Activated naive CD4-positive, alpha-beta T cell treated with Interleukin-2 at 50 U/mL for 16 hours (primary cell): ENCODE data around the gene SIM2.

Experiments
- DNase-seq: peaks from one replicate; pipeline ENCODE4 v3.0.0-alpha.2; 2020

SIM2 gene

GRCh38 chr21:36719614-36720013 lies 20.7 kb downstream of the SIM2 start:
- DNase-seq: no peak

DNA sequence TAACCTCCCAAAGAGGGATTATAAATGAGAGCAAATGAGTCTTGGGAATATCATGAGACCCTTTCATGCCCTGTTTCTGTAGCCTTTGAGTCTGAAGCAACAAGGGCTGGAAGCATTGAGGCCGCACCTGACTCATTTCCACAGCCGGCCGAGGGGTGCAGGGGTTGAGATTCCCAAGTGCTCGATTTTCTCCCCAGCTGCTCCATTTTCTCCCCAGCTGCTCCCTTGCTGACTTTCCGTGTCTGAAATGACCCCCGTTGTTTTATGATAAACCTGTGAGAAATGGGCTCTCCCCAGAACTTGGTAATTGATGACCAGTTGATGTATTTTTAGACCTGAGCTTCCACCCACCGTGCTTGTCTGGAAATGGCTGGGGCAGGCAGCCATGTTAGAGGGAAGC lies 22.9 kb downstream of the SIM2 start:
- no peak for DNase-seq

DNA sequence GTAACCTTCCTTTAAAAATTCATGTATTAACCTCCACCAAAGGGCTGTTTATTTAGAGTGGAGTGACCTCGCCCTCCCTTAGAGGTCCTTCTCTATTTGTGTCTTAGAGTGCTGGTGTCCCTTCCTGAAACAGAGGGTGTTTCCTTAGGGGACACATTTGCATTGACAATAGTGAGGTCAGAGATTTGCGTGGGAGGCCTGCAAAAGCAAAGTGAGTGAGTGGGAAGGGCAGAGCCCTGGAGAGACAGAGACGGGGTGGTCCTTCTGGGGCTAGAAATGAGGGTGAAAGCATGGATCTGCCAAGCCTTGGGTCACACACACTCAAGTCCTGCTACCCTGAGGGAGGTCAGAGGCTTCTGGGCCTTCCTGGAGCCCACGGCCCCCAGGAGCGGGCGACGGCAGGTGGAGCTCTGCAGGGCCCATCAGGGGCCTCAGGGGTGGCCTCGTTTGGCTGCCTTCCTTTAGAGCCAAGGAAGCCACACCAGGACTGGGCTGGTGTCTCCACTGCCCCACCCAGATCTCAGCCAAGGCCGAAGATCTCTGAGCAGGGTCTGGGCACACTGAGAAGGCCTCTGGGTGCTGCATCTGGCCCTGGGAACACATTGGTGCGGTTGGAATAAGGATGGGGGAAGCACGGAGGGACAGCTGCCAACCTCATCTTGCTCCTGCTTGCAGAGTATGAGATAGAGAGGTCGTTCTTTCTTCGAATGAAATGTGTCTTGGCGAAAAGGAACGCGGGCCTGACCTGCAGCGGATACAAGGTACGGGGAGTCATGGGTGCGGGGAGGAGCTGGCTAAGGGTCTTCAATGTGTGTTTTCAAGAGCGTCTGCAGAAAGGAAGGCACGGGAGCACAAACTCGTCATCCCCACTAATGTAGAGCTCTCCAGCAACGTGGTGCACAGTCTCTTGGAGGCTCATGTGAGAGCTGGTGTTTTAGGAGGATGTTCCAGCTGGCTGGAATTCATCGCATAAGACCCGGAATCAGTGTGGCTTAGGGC lies 23.8 kb downstream of the SIM2 start:
- no peak for DNase-seq

DNA sequence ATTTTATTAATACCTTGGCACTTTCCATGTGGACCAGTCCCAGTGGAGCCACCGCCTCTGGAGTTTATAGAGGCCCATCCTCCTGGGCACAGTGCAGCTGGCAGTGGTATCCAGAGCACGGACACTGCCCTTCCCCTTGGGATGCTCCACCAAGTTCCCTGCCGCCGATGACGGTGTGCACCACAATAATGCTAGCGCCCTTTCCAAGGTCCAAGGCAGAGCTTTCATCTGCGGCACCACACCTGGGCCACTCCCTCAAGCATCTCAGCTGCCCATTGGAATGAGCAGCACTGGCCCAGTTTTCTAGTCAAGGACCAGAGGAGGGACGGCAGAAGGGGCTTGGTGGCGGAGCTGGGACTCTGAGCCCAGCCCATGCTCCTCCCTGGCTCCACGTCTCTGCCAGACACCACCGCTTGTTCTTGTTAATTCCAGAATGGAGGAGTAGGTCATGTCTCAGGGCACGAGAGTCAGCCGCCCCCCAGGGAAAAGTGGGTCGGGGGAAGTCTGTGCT lies 24.5 kb downstream of the SIM2 start:
- no peak for DNase-seq

DNA sequence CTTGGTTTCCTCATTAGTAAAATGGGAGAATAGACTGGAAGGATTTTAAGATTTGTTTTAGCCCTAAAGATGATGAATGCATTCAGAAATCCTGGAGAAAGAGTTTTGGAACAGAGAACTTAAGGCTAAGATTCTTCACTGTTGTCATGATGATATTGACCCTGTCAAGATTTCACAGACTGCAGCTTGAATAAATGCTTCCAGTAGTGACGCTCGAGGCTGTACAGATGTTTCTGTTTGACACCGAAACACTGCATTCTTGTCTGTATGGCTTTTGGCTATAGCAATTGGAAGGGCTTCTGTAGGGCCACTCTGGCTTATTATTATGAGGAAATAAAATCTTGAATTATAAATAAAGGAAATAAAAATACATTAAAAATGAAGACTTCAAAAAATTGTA lies 25.7 kb downstream of the SIM2 start:
- DNase-seq: no peak

- no peak for DNase-seq
Observed at GRCh38 chr21:36725793-36726386, 27.0 kb downstream of the SIM2 start.

GRCh38 chr21:36727866-36728265 lies 29.0 kb downstream of the SIM2 start:
- no peak for DNase-seq

DNA sequence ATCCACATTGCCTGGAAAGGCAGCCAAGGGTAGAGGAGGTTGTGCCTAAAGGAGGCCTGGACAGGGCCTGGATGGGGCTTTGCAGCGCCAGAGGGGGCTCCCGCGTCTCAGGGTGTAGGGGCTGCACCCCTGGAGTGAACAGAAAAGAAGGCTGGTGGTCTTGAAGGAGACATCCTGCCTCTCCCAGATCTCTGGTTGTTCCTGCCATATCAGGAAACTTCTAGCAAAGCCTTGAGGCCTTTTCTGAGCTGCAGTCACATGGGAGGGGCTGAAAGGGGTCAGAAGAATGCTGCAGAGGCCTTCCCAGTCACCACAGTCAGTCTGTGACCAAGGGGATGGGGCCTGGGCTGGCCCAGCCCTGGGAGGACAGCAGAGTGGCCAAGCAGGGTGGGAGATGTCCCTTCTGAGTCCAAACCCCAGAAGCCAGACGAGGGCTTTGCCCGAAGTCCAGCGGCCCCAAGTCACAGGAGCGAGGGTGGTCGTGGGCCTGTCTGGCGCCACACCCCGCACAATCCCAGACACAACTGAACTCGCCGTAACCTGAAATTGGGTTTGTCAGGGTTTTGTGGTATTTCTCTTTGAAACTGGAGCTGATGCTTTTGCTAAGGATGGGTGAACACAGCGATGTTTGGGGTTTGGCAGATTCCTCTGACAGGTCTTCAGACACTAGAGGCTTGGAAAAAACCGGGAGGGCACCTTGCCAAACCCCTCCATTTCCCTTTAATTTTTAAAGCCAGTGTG lies 29.6 kb downstream of the SIM2 start:
- no peak for DNase-seq

GRCh38 chr21:36729310-36729970 lies 30.5 kb downstream of the SIM2 start:
- no peak for DNase-seq

GRCh38 chr21:36730291-36731281 lies 31.7 kb downstream of the SIM2 start:
- no peak for DNase-seq

GRCh38 chr21:36732217-36732616 lies 33.3 kb downstream of the SIM2 start:
- no peak for DNase-seq

- DNase-seq: no peak
Observed at GRCh38 chr21:36732761-36733160, 33.8 kb downstream of the SIM2 start.

GRCh38 chr21:36733857-36734256 lies 34.9 kb downstream of the SIM2 start:
- no peak for DNase-seq

DNA sequence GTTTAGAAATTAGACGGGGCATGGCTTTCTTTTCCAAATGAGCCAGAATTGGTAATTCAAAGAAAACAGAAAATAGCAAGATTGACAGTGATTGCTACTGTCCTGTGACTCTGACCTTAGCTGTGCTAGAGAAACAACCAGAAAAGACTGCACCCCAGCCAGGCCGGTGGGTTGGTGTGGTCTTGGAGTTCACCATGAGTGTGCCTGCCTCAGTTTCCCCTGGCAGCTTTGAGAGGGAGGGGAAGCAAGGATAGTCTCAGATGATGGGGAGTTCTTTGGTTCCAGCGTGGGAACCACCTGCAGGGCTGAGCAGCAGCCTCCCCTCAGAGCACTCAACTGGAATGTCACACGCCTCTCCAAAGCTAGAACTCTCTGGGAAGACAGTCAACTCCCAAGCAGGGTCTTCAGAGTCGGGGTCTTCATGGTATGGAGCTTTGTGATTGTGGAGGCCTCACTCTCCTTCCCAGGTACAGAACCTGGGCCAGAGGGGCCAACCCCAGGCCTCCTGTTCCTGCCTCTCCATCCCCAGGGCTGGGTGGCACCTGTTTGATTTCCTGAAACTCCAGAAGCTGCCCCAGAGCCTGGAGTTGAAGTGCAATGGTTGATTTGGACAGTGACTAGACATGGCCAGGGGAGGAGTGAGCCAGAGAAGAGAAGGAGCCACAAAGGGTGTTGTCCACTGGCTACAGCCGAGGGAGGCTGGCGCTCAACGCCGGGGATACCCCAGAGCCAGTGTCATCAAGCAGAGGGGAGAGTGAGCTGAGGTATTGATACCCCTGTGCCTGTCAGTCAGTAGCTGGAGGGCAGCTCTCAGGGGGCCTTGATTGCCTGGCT lies 35.7 kb downstream of the SIM2 start:
- no peak for DNase-seq

DNA sequence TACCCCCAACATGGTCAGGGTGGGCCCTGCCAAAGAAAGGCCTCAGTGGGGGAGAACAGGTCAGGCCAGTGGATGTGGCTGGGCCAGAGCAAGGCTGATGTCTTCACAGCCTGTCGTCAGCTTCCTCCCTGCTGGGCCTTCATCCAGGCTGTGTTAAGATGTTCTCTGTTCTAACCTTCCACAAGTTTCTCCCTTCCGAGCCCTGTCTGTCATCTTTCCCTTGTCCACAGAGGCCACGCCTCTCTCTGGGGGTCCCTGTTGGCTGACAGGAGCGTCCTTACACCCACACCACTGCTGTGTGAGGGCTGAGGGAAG lies 36.2 kb downstream of the SIM2 start:
- DNase-seq: no peak

GRCh38 chr21:36735724-36736320 lies 36.9 kb downstream of the SIM2 start:
- no peak for DNase-seq

DNA sequence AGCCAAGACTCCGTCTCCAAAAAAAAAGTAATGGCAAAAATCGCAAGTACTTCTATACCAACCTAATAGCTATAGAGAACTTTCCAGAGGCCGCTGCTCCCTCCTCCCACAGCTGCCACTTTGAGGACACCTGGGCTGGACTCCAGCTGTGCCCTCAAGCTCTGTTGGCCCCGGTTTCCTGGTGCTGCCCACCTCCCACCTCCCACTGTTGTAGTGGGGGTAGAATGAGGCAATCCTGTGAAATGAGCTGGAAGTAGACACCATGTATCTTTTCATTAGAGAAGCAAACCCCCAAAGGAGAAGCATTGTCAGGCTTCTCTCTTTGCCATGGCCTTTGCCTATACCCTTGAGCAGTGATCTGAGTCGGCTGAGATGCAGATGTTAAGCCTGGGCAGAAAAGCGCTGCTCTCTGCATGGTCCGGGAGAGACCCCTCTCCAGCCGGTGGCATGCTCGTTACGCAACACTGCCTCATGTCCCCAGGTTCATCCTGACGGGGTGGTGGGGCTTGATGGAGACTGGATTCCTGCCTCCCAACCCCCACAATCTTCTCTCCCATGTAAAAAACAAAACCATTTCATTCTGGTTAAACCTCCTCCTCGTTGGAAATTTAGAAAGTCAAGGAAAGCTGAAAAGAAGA lies 39.7 kb downstream of the SIM2 start:
- DNase-seq: no peak

- no peak for DNase-seq
Observed at GRCh38 chr21:36741506-36741905, 42.6 kb downstream of the SIM2 start.

GRCh38 chr21:36743008-36743407 lies 44.1 kb downstream of the SIM2 start:
- DNase-seq: no peak

DNA sequence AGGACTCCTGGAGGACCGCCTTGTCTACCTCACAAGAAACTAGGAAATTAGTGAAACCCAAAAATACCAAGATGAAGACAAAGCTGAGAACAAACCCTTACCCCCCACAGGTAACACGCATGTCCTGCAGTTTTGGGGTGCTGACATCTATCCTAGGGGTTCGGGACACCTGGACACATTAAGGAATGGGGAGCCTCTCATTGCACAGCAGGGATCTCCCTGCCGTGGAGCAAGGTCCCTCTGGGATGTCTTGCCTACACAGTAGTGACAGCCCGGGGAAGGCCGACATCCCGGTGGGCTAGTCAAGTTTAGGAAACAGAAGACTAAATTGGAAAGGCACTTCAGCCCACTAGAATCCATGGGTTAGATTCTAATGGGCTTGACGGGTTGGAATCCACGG lies 44.5 kb downstream of the SIM2 start:
- DNase-seq: no peak
